GM12892 (cell line): ENCODE measurements around the gene AEN.

Experiments used
- DNase-seq: peaks from one replicate; pipeline ENCODE4 v3.0.0; 2011; ENCODE audit not compliant: insufficient read length
- FAIRE-seq: peaks from 2 replicates; lab custom pipeline; 2011; peaks lifted over from hg19 to GRCh38; lab: Jason Lieb, UNC
- POLR2A ChIP-seq: IDR thresholded peaks from 2 replicates; pipeline ENCODE4 v1.6.1; 2011; ENCODE audit warnings: low read depth, low read length, control low read depth
- POLR2AphosphoS5 ChIP-seq: IDR thresholded peaks from 2 replicates; pipeline ENCODE4 v1.6.1; 2011; ENCODE audit warnings: low read depth, low read length, control low read depth
- TAF1 ChIP-seq: IDR thresholded peaks from 2 replicates; pipeline ENCODE4 v1.6.1; 2011; ENCODE audit warnings: low read depth, mild to moderate bottlenecking, control low read depth, low read length, borderline replicate concordance

Gene AEN

DNA sequence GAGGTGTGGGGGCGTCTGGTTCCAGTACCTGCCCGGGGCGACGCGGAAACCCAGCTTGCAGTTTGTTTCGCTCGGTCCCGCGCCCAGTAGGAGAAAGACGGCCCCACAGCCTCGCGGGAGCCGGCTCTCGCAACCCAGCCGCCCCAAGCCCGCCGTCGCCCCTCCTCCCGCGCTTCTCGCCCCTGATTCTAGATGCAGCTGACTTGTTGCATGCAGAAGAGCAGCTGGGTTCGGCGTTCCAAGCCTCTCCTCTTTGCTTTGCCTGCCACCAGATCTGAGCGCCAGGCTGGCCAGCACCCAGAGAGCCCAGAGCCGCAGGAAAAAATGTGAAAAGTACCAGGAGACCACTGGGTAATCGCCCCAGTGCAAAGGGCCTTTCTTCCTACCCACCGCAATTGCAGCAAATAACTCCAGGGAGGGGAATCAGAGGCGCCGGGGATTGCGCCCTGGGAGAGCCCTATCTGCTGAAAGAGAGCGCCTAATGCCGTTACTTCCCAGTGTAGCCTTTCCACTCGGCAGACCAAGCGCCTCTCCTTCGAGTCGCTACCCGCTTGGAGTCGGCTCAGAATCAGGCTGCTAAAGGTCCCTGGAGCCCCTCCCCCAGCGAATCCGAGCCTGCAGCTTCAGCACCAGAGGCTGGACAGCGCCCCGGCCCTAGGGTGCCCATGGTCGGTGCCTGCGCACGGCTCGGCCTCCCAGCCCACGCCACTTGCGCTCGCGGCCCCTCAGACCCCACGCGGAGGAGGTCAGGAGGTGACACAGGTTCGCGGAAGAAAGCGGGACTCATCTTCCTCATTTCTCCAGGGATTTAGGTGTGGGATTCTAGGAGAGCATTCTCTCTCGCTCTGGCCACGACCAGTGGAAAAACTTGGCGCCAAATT lies 15.7 kb upstream of the AEN start:
- DNase-seq (no peak), FAIRE-seq (no peak)
- TF ChIP-seq POLR2AphosphoS5 (no peak), TAF1 (no peak), POLR2A (no peak)

DNA sequence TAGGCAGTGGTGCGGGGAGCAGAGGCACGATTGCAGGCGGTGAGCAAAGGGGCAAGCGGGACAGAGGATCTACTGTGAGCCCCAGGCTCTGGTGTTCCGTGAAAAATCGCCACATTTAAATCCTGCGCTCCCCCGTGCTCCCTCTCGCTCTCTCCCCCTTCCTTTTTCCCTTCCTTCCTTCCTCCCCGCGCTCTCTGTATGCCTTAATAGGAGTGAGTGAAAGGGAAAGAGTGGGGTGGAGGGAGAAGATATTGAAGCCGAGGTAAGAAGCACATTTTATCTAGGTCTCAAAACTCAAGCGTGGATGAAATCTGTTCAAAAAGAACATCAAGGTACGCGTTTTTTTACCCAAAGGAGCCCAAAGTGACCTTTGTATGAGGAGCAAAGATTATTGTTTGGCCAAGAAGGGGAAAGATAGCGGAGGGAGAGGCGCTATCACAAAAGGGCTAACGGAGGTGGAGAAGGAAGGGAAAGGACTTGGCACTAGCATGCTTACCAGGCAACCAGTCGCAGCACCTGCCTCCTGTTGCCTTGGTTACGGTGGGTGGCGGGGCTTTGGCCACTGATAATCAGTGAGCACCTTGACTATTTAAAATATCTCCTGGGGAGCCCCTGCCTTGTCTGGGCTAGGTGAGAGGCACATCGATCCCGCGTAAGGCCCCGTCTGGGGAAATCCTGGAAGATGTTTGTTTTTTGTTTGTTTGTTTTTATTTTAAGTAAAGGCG lies 14.9 kb upstream of the AEN start:
- DNase-seq (no peak), FAIRE-seq (no peak)
- TF ChIP-seq POLR2AphosphoS5: no peak
- TF ChIP-seq TAF1: no peak
- TF ChIP-seq POLR2A: no peak

DNA sequence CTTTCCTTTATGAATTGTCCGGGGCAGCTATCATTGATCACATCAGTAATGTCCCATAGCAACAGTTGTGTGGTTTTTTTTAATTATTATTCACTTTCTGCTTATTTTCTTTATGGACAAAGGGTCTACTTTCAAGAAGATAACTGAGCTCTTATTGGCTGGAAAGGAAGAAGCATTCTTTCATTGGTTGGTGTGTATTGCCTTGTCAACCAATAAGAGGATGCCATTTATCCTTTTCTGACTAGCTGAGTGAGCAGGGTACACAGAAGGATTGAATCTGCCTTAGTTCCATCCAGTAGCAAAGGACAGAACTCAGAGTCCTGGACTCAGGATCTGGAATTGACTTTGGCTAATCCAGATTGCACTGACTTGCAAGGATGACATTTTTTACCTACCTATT lies 13.2 kb upstream of the AEN start:
- no peak for TF ChIP-seq POLR2AphosphoS5
- no peak for TF ChIP-seq TAF1
- no peak for TF ChIP-seq POLR2A
- no peak for DNase-seq
- FAIRE-seq: no peak

DNA sequence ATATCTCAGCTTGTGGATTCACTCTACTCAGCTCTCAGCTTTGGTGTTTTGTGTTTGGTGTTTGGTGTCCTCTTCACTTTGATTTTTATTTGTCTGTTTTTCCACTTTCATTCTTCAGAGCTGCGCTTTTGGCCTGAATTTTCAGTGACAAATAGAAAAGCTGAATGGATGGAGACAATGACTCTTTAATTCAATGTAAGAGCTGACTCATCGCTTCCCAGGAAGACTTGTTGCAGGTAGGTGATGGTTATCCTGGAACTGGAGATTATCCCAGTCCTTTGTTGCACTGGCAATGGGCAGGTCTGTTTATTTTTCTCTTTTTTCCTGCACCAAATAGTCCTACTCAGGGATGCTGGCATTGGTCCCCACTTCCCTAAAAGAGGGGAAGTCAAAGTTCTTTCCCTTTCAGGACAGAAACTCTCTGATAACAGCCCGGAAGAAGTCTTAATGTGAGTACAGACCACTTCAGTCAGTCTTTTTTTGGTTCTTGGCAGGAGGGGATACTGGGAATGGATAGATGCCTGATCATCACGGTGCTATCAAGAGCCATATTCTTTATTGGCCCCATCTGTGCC lies 12.4 kb upstream of the AEN start:
- no peak for FAIRE-seq
- no peak for TF ChIP-seq POLR2A
- TF ChIP-seq POLR2AphosphoS5: no peak
- TF ChIP-seq TAF1: no peak
- DNase-seq: no peak

DNA sequence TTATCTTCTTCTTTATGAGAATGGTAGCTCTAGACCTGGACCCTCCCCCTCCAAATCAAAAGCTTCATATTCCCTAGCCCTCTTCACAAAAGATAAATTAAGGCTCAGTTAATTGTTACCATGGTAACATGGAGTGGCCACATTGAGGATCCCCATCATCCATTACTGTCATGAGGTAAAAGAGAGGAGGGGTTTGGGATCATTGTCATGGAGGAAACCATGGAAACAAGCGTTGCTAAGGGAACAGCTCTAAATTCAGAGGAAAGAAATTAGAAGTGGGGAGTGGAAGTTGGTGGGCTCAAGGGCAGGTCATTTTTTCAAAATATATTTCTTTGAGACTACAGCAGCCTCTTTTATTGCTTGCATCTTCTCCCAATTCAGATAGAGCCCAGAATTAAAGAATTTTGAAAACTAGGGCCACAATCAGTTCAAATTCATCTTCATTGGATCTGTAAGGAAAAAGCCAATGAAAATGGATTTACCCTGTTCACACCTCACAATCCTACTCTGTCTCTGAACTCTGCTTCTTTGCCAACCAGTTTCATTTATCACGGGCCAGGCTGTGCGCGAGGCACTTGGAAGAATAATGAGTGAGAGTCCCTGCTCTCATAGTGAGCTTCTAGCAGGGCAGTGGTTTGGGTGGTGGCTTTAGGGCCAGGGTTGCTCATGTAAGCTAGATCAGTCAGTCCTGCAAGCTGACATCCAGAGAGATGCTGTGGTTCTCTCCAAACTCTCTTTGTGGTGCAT lies 11.6 kb upstream of the AEN start:
- FAIRE-seq (no peak), DNase-seq (no peak)
- no peak for TF ChIP-seq POLR2A
- no peak for TF ChIP-seq POLR2AphosphoS5
- TF ChIP-seq TAF1: no peak

DNA sequence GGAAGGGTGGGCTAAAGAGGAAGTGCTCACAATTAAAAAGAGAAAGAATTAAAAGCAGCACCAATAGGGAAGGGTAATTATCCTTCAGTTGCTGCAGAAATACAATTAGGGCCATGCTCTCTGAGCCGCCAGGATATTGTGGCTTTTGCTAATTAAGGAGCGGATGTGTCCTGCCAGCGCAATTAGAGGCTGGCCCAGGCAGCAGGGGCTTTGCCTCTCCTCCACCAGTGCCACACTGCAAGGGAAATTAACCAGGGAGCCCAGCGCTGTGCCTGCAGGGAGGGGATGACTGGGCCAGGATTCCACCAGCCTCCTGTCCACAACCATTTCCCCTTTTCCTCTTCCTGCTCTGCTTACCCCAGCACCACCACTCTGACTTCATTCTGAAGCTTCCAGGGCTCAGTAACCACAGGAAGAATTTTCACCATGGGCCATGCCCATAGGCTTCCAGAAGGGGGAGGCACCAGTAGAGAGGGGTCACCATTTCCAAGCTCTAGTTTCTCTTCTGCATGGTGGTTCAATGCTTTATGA lies 10.4 kb upstream of the AEN start:
- no peak for FAIRE-seq
- no peak for TF ChIP-seq POLR2A
- TF ChIP-seq POLR2AphosphoS5: no peak
- TF ChIP-seq TAF1: no peak
- DNase-seq: no peak

DNA sequence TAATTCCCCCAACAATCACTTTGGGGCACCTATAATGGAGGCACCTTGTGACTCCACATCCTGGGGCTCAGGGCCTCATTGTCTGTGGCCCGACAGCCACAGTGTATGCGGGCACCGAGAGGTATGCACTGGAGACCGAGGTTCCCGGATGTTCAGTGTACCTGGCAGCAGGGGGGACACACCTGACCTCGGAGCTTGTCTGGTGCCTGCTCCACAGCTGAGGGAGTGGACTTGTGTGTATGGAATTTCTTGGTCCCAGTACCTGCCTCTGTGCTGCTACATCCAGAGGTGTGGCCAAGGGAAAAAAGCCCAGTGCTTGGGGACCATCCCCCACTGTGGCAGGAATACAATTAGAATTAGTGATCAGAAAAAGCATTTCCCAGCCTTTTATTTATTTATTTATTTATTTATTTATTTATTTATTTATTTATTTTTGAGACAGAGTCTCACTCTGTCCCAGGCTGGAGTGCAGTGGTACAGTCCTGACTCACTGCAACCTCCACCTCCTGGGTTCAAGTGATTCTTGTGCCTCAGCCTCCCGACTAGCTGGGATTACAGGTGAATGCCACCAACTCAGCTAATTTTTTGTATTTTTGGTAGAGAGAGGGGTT lies 8.8 kb upstream of the AEN start:
- no peak for TF ChIP-seq POLR2AphosphoS5
- no peak for TF ChIP-seq TAF1
- TF ChIP-seq POLR2A: no peak
- no peak for FAIRE-seq
- DNase-seq: no peak

DNA sequence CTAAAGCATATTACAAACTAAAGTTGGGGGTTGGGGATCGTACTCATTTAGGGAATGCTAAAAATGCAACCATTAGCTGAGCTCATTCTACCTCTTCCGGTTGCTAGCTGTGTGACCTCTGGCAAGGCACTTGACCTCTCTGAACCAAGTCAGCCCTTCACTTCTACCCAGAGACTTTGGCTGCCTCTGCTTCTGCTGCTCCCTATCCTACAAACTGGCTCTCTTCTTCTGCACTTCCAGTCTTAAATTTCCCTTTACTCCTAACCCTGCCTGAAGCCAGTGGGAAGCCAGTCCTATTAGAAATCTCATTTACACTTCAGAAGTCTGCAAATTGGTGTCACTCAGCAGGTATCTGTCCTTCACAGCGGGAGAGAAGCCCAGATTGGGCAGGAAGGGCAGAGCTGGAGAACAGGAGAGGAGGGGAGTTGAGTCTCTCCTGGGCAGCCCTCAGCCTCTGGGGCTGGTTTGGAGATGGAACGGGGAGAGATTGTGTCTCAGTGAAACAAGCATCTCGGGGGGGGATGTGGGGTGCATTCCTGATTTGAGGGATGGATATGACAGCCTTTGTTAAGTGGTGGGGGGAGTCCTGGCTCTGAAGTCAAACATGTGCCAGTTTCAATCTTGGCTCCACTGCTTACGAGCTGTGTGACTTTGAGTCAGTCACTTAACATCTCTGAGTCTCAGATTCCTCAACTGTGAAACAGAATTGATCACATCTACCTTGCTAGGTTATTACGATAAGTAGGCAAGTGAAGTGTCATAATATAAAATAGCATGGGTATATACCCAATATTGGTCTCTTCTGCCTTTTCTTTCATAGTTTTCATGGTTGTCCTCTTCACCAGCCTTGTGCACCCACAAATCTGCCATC lies 7.8 kb upstream of the AEN start:
- peak; percentile 24 for FAIRE-seq
- TF ChIP-seq POLR2AphosphoS5 (no peak), POLR2A (no peak), TAF1 (no peak)
- no peak for DNase-seq

DNA sequence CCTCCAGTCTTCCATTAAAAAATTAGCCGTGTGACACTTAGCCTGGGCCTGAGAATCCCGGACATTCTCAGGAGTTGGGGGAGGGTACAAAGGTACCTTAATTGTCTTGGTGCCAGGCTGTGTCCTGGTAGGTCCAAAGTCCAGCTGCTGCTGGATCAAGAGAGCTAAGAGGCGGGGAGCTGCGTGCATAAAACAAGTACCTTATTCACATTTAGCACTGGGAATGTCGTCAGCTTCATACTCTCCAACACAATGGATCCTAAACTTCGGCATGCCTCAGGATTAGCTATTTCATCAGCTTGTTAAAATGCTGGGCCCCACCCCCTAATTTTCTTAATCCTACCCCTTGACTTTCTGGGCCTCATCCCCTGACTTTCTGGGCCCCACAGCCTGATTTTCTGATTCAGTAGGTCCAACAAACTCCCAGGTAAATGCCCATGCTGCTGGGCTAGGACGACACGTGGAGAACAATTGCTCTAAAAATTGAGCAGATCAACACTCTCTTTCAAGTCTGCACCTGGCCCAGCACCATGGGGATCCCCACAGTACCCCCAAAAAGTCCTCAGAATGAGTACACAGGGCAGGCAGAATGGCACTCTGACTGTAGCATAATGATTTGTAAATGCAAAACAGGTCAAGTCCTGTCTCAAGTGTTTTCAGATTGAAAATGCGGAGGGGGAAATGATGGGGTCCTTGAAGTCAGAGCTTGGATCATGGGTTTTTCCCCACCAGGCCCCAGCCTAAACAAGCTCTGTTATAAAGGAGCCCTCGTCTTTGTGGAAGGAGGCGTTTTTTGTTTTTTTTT lies 5.6 kb upstream of the AEN start:
- no peak for TF ChIP-seq TAF1
- peak; percentile 31; the same call in 1 of the 2 replicates for TF ChIP-seq POLR2A
- 0 out of 2 replicates have a peak, but pooled peaks have one; percentile 36 for TF ChIP-seq POLR2AphosphoS5
- FAIRE-seq: no peak
- DNase-seq: no peak
